SIG-M5 (cell line): ENCODE measurements around the gene MAPT.
"Not testable (repeated sequence)": the region's sequence is repeated elsewhere in the genome, so short reads cannot be mapped to it uniquely, and the experiment has no call there.

Experiments
- DNase-seq: peaks from one replicate; lab custom pipeline; 2025; lab: John Stamatoyannopoulos, UW

MAPT gene

DNA sequence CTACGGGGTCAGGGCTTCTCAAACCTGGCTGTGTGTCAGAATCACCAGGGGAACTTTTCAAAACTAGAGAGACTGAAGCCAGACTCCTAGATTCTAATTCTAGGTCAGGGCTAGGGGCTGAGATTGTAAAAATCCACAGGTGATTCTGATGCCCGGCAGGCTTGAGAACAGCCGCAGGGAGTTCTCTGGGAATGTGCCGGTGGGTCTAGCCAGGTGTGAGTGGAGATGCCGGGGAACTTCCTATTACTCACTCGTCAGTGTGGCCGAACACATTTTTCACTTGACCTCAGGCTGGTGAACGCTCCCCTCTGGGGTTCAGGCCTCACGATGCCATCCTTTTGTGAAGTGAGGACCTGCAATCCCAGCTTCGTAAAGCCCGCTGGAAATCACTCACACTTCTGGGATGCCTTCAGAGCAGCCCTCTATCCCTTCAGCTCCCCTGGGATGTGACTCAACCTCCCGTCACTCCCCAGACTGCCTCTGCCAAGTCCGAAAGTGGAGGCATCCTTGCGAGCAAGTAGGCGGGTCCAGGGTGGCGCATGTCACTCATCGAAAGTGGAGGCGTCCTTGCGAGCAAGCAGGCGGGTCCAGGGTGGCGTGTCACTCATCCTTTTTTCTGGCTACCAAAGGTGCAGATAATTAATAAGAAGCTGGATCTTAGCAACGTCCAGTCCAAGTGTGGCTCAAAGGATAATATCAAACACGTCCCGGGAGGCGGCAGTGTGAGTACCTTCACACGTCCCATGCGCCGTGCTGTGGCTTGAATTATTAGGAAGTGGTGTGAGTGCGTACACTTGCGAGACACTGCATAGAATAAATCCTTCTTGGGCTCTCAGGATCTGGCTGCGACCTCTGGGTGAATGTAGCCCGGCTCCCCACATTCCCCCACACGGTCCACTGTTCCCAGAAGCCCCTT lies 115.6 kb downstream of the MAPT start:
- DNase-seq = no peak

DNA sequence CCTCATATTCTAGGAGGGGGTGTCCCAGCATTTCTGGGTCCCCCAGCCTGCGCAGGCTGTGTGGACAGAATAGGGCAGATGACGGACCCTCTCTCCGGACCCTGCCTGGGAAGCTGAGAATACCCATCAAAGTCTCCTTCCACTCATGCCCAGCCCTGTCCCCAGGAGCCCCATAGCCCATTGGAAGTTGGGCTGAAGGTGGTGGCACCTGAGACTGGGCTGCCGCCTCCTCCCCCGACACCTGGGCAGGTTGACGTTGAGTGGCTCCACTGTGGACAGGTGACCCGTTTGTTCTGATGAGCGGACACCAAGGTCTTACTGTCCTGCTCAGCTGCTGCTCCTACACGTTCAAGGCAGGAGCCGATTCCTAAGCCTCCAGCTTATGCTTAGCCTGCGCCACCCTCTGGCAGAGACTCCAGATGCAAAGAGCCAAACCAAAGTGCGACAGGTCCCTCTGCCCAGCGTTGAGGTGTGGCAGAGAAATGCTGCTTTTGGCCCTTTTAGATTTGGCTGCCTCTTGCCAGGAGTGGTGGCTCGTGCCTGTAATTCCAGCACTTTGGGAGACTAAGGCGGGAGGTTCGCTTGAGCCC lies 116.3 kb downstream of the MAPT start:
- no peak for DNase-seq

DNA sequence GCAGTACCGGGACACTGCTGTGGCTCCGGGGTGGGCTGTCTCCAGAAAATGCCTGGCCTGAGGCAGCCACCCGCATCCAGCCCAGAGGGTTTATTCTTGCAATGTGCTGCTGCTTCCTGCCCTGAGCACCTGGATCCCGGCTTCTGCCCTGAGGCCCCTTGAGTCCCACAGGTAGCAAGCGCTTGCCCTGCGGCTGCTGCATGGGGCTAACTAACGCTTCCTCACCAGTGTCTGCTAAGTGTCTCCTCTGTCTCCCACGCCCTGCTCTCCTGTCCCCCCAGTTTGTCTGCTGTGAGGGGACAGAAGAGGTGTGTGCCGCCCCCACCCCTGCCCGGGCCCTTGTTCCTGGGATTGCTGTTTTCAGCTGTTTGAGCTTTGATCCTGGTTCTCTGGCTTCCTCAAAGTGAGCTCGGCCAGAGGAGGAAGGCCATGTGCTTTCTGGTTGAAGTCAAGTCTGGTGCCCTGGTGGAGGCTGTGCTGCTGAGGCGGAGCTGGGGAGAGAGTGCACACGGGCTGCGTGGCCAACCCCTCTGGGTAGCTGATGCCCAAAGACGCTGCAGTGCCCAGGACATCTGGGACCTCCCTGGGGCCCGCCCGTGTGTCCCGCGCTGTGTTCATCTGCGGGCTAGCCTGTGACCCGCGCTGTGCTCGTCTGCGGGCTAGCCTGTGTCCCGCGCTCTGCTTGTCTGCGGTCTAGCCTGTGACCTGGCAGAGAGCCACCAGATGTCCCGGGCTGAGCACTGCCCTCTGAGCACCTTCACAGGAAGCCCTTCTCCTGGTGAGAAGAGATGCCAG lies 117.6 kb downstream of the MAPT start:
- DNase-seq = no peak

DNA sequence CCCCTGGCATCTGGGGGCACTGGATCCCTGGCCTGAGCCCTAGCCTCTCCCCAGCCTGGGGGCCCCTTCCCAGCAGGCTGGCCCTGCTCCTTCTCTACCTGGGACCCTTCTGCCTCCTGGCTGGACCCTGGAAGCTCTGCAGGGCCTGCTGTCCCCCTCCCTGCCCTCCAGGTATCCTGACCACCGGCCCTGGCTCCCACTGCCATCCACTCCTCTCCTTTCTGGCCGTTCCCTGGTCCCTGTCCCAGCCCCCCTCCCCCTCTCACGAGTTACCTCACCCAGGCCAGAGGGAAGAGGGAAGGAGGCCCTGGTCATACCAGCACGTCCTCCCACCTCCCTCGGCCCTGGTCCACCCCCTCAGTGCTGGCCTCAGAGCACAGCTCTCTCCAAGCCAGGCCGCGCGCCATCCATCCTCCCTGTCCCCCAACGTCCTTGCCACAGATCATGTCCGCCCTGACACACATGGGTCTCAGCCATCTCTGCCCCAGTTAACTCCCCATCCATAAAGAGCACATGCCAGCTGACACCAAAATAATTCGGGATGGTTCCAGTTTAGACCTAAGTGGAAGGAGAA lies 118.2 kb downstream of the MAPT start:
- DNase-seq = no peak

DNA sequence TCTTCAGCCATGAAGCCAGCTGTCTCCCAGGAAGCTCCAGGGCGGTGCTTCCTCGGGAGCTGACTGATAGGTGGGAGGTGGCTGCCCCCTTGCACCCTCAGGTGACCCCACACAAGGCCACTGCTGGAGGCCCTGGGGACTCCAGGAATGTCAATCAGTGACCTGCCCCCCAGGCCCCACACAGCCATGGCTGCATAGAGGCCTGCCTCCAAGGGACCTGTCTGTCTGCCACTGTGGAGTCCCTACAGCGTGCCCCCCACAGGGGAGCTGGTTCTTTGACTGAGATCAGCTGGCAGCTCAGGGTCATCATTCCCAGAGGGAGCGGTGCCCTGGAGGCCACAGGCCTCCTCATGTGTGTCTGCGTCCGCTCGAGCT lies 118.8 kb downstream of the MAPT start:
- no peak for DNase-seq

DNA sequence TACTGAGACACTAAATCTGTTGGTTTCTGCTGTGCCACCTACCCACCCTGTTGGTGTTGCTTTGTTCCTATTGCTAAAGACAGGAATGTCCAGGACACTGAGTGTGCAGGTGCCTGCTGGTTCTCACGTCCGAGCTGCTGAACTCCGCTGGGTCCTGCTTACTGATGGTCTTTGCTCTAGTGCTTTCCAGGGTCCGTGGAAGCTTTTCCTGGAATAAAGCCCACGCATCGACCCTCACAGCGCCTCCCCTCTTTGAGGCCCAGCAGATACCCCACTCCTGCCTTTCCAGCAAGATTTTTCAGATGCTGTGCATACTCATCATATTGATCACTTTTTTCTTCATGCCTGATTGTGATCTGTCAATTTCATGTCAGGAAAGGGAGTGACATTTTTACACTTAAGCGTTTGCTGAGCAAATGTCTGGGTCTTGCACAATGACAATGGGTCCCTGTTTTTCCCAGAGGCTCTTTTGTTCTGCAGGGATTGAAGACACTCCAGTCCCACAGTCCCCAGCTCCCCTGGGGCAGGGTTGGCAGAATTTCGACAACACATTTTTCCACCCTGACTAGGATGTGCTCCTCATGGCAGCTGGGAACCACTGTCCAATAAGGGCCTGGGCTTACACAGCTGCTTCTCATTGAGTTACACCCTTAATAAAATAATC lies 119.3 kb downstream of the MAPT start:
- DNase-seq = no peak

DNA sequence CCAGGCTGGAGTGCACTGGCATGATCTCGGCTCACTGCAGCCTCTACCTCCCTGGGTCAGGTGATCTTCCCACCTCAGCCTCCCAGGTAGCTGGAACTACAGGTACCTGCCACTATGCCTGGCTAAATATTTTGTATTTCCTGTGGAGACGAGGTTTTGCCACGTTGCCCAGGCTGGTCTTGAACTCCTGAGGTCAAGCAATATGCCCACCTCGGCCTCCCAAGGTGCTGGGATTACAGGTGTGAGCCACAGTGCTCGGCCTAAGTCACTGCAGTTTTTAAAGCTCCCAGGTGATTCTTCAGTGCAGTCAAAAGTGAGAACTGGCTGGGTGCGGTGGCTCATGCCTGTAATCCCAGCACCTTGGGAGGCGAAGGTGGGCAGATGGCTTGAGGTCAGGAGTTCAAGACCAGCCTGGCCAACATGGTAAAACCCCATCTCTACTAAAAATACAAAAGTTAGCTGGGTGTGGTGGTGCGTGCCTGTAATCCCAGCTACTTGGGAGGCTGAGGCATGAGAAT lies 125.1 kb downstream of the MAPT start:
- DNase-seq = not testable (repeated sequence)

DNA sequence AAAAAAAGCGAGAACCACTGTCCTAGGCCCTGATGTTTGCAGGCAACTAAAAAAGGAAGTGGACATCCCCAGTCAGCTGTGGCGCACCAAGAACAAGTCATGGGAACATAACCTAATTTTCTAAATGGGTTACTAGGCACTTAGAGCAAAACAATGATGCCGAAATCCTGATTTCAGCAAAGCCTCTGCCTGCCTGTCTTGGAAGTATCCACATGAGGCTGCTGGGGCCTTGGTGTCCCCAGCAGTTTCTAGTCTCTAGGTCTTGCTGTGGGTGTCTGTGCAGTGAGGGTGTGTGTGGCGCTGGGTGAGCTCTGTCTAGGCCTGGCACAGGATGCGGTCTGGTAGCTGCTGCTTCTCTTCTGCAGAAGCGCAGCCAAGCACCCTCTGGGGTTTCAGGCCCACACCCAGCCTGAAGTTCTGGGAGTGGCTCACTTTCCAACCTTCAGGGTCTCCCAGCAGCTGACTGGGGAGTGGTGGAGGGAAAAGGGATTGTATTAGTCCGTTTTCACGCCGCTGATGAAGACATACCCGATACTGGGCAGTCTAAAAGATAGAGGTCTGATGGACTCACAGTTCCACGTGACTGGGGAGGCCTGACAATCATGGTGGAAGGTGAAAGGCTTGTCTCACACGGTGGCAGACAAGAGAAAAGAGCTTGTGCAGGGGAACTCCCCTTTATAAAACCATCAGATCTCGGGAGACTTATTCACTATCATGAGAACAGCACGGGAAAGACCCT lies 125.8 kb downstream of the MAPT start:
- DNase-seq = no peak

DNA sequence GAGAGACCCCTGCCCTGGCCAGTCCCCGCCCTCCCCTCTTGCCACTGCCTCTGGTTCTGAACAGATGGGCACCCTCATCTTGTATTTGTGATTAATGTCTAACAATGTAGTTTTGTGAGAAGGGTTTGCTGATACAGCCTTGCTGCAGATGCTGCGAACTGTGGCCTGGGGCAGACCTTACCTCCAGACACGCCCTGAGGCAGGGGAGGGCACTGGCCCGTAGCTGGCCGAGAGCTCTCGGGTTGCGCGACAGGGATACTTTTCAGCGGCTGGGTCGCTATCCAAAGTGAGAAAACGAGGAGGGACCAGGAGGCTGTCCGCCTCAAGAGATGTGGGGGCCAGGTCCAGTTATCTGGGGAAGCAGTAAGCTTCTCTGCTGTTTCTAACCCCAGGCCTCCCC lies 126.6 kb downstream of the MAPT start:
- no peak for DNase-seq

DNA sequence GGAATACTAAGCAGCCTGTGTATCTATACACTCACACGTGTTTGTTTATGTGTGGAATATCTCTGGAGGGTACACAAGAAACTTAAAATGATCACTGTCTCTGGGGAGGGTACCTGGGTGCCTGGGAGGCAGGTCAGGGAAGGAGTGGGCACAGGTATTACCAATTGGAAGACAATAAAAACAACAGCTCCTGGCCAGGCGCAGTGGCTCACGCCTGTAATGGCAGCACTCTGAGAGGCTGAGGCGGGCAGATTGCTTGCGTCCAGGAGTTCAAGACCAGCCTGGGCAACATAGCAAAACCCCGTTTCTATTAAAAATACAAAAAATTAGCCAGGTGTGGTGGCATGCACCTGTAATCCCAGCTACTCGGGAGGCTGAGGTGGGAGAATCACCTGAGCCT lies 129.0 kb downstream of the MAPT start:
- not testable (repeated sequence) for DNase-seq

DNA sequence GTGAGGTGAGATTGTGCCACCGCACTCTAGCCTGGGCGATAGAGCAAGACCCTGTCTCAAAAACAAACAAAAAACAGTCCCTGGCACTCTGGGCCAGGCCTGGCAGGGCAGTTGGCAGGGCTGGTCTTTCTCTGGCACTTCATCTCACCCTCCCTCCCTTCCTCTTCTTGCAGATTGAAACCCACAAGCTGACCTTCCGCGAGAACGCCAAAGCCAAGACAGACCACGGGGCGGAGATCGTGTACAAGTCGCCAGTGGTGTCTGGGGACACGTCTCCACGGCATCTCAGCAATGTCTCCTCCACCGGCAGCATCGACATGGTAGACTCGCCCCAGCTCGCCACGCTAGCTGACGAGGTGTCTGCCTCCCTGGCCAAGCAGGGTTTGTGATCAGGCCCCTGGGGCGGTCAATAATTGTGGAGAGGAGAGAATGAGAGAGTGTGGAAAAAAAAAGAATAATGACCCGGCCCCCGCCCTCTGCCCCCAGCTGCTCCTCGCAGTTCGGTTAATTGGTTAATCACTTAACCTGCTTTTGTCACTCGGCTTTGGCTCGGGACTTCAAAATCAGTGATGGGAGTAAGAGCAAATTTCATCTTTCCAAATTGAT lies 129.5 kb downstream of the MAPT start:
- no peak for DNase-seq

DNA sequence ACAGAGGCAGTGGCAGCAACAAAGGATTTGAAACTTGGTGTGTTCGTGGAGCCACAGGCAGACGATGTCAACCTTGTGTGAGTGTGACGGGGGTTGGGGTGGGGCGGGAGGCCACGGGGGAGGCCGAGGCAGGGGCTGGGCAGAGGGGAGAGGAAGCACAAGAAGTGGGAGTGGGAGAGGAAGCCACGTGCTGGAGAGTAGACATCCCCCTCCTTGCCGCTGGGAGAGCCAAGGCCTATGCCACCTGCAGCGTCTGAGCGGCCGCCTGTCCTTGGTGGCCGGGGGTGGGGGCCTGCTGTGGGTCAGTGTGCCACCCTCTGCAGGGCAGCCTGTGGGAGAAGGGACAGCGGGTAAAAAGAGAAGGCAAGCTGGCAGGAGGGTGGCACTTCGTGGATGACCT lies 130.2 kb downstream of the MAPT start:
- no peak for DNase-seq

DNA sequence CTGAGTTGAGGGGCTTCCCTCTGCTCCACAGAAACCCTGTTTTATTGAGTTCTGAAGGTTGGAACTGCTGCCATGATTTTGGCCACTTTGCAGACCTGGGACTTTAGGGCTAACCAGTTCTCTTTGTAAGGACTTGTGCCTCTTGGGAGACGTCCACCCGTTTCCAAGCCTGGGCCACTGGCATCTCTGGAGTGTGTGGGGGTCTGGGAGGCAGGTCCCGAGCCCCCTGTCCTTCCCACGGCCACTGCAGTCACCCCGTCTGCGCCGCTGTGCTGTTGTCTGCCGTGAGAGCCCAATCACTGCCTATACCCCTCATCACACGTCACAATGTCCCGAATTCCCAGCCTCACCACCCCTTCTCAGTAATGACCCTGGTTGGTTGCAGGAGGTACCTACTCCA lies 130.7 kb downstream of the MAPT start:
- DNase-seq = no peak

DNA sequence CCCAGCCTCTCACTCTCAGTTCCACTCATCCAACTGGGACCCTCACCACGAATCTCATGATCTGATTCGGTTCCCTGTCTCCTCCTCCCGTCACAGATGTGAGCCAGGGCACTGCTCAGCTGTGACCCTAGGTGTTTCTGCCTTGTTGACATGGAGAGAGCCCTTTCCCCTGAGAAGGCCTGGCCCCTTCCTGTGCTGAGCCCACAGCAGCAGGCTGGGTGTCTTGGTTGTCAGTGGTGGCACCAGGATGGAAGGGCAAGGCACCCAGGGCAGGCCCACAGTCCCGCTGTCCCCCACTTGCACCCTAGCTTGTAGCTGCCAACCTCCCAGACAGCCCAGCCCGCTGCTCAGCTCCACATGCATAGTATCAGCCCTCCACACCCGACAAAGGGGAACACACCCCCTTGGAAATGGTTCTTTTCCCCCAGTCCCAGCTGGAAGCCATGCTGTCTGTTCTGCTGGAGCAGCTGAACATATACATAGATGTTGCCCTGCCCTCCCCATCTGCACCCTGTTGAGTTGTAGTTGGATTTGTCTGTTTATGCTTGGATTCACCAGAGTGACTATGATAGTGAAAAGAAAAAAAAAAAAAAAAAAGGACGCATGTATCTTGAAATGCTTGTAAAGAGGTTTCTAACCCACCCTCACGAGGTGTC lies 131.3 kb downstream of the MAPT start:
- no peak for DNase-seq

DNA sequence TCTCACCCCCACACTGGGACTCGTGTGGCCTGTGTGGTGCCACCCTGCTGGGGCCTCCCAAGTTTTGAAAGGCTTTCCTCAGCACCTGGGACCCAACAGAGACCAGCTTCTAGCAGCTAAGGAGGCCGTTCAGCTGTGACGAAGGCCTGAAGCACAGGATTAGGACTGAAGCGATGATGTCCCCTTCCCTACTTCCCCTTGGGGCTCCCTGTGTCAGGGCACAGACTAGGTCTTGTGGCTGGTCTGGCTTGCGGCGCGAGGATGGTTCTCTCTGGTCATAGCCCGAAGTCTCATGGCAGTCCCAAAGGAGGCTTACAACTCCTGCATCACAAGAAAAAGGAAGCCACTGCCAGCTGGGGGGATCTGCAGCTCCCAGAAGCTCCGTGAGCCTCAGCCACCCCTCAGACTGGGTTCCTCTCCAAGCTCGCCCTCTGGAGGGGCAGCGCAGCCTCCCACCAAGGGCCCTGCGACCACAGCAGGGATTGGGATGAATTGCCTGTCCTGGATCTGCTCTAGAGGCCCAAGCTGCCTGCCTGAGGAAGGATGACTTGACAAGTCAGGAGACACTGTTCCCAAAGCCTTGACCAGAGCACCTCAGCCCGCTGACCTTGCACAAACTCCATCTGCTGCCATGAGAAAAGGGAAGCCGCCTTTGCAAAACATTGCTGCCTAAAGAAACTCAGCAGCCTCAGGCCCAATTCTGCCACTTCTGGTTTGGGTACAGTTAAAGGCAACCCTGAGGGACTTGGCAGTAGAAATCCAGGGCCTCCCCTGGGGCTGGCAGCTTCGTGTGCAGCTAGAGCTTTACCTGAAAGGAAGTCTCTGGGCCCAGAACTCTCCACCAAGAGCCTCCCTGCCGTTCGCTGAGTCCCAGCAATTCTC lies 132.1 kb downstream of the MAPT start:
- no peak for DNase-seq

DNA sequence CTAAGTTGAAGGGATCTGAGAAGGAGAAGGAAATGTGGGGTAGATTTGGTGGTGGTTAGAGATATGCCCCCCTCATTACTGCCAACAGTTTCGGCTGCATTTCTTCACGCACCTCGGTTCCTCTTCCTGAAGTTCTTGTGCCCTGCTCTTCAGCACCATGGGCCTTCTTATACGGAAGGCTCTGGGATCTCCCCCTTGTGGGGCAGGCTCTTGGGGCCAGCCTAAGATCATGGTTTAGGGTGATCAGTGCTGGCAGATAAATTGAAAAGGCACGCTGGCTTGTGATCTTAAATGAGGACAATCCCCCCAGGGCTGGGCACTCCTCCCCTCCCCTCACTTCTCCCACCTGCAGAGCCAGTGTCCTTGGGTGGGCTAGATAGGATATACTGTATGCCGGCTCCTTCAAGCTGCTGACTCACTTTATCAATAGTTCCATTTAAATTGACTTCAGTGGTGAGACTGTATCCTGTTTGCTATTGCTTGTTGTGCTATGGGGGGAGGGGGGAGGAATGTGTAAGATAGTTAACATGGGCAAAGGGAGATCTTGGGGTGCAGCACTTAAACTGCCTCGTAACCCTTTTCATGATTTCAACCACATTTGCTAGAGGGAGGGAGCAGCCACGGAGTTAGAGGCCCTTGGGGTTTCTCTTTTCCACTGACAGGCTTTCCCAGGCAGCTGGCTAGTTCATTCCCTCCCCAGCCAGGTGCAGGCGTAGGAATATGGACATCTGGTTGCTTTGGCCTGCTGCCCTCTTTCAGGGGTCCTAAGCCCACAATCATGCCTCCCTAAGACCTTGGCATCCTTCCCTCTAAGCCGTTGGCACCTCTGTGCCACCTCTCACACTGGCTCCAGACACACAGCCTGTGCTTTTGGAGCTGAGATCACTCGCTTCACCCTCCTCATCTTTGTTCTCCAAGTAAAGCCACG lies 133.0 kb downstream of the MAPT start:
- DNase-seq = no peak

DNA sequence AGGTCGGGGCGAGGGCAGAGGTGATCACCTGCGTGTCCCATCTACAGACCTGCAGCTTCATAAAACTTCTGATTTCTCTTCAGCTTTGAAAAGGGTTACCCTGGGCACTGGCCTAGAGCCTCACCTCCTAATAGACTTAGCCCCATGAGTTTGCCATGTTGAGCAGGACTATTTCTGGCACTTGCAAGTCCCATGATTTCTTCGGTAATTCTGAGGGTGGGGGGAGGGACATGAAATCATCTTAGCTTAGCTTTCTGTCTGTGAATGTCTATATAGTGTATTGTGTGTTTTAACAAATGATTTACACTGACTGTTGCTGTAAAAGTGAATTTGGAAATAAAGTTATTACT lies 133.6 kb downstream of the MAPT start:
- DNase-seq = no peak

DNA sequence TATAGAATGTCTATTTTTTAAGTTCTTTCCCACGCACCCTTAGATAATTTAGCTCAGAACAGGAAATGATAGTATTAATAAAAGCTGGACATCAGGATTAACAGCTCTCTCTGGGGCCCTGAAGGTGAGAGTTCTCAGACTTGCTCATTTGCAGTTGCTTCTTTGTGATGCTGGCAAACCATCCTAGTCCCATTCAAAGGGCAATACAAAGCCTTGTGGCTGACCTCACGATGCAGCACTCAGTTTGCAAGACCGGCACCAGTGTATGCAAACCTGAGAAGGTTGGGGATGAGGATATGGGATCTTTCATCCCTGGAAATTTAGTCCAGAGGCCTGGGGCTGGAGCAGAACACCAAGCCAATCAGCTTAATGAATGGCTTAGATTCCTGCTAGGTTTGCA lies 134.0 kb downstream of the MAPT start:
- no peak for DNase-seq
